Measurements from ENCODE around the gene MGARP.

MGARP gene

DNA sequence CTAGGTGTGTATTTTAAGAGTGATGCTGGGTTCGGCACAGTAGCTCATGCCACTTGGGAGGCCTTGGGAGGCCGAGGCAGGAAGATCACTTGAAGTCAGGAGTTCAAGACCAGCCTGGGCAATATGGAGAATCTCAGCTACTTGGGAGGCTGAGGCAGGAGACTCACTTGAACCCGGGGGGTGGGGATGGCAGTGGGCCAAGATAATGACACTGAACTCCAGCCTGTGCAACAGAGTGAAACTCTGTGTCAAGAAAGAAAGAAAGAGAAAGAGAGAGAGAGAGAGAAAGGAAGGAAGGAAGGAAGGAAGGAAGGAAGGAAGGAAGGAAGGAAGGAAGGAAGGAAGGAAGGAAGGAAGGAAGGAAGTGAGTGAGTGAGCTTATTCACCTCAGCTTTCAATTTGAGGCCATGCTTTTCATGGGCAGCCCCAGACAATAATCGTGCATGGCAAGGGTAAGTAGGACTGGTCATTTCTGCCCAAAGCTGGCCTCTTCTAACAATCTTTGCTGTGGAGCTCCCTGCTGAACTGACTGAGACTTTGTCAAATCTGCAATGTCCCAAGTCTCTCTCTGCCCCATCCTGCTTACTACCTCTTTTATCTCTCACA, 60.5 kb downstream of the MGARP start:
- Histone ChIP-seq H3F3A (ENCODE audit: insufficient read depth) (no peaks in the 10 kb centered on the region), H4K20me1 (ENCODE audit: low read depth, low read length) (no peaks in the 10 kb centered on the region), H3K36me3 (ENCODE audit: low read length) (no peaks in the 10 kb centered on the region), H3K79me2 (ENCODE audit: insufficient read depth, low read length) (no peaks in the 10 kb centered on the region), H3K4me2 (ENCODE audit: low read depth, low read length, poor library complexity, severe bottlenecking) (no peak overlapping the region), H3K27me3 (ENCODE audit: low read length) (no peaks in the 10 kb centered on the region), H2AFZ (ENCODE audit: low read depth, low read length, severe bottlenecking) (no peak overlapping the region), H3K9ac (ENCODE audit: low read length) (no peak overlapping the region), H3K9me3 (ENCODE audit: insufficient read depth, low read length) (no peaks in the 10 kb centered on the region), H3K4me3 (ENCODE audit: insufficient read depth, low read length, poor library complexity, severe bottlenecking) (no peak overlapping the region), H3K9me2 (replicated peaks; ENCODE audit: insufficient read depth, low read length) (no peaks in the 10 kb centered on the region), H3K27ac (ENCODE audit: low read depth, low read length) (no peak overlapping the region)
- TF ChIP-seq, protein P1, sequence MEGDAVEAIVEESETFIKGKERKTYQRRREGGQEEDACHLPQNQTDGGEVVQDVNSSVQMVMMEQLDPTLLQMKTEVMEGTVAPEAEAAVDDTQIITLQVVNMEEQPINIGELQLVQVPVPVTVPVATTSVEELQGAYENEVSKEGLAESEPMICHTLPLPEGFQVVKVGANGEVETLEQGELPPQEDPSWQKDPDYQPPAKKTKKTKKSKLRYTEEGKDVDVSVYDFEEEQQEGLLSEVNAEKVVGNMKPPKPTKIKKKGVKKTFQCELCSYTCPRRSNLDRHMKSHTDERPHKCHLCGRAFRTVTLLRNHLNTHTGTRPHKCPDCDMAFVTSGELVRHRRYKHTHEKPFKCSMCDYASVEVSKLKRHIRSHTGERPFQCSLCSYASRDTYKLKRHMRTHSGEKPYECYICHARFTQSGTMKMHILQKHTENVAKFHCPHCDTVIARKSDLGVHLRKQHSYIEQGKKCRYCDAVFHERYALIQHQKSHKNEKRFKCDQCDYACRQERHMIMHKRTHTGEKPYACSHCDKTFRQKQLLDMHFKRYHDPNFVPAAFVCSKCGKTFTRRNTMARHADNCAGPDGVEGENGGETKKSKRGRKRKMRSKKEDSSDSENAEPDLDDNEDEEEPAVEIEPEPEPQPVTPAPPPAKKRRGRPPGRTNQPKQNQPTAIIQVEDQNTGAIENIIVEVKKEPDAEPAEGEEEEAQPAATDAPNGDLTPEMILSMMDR (IDR thresholded peaks at IDR 0.05; ENCODE audit: insufficient read depth, low read length, poor library complexity, severe bottlenecking), result no peak
- TF ChIP-seq EZH2phosphoT487 (conservative IDR thresholded peaks at IDR 0.05; ENCODE audit: low read length), result no peak

All from SU-DHL-6 (cell line).